UCSD-AML1 (cell line): ENCODE data around the gene ZNF135.

Source experiments
- DNase-seq: peaks from one replicate; lab custom pipeline; 2025; ENCODE audit not compliant: unreplicated experiment; lab: John Stamatoyannopoulos, UW

ZNF135 gene

GRCh38 chr19:58045411-58046050, 13.6 kb upstream of the ZNF135 start:
- no peak for DNase-seq

GRCh38 chr19:58046856-58047255, 12.2 kb upstream of the ZNF135 start:
- DNase-seq = no peak

GRCh38 chr19:58047672-58048071, 11.4 kb upstream of the ZNF135 start:
- DNase-seq = no peak

- DNase-seq = no peak
Measured at GRCh38 chr19:58052256-58052655, 6.8 kb upstream of the ZNF135 start.

- DNase-seq = no peak
Measured at GRCh38 chr19:58053480-58054156, 5.5 kb upstream of the ZNF135 start.

- no peak for DNase-seq
Measured at GRCh38 chr19:58054901-58055874, 3.9 kb upstream of the ZNF135 start.

- no peak for DNase-seq
Measured at GRCh38 chr19:58056261-58056660, 2.8 kb upstream of the ZNF135 start.

GRCh38 chr19:58056861-58057260, 2.2 kb upstream of the ZNF135 start:
- no peak for DNase-seq

- DNase-seq = no peak
Measured at GRCh38 chr19:58058467-58058866, 615 bp upstream of the ZNF135 start.

- no peak for DNase-seq
Measured at GRCh38 chr19:58059671-58060078, 593 bp downstream of the ZNF135 start.

GRCh38 chr19:58060231-58060630, 1.1 kb downstream of the ZNF135 start:
- no peak for DNase-seq

- no peak for DNase-seq
Measured at GRCh38 chr19:58063712-58064111, 4.6 kb downstream of the ZNF135 start.

- no peak for DNase-seq
Measured at GRCh38 chr19:58067240-58067912, 8.3 kb downstream of the ZNF135 start.

GRCh38 chr19:58079792-58080191, 20.7 kb downstream of the ZNF135 start:
- DNase-seq = no peak

- DNase-seq = no peak
Measured at GRCh38 chr19:58083021-58083420, 23.9 kb downstream of the ZNF135 start.

GRCh38 chr19:58084596-58085347, 25.7 kb downstream of the ZNF135 start:
- no peak for DNase-seq

GRCh38 chr19:58085348-58085875, 26.3 kb downstream of the ZNF135 start:
- no peak for DNase-seq

- no peak for DNase-seq
Measured at GRCh38 chr19:58086825-58087710, 28.0 kb downstream of the ZNF135 start.

GRCh38 chr19:58088521-58089052, 29.5 kb downstream of the ZNF135 start:
- DNase-seq = no peak
